HepG2 (cell line): Measurements from ENCODE around the gene NDUFA13. TPM values are rescaled to one million over a fixed set of nuclear protein-coding genes. Genes with fewer than 3 reads are reported as not detected.
A peak's percentile ranks its signal among the peaks of the same experiment; 100 is the strongest.

Experiments
- BRCA1 ChIP-seq: sonication (generic); formaldehyde crosslinking; IDR thresholded peaks from 2 replicates; pipeline ENCODE4 v1.4.0; 2020; ENCODE audit warnings: missing genetic modification reagents
- HCFC1 ChIP-seq: fragments of 150-350 bp; IDR thresholded peaks from 2 replicates; pipeline ENCODE4 v1.6.1; 2014; ENCODE audit warnings: low read depth, low read length
- KDM5A ChIP-seq: fragments of 200-600 bp; sonication (generic); IDR thresholded peaks from 2 replicates; pipeline ENCODE4 v1.7.0; 2018; ENCODE audit warnings: antibody characterized with exemption, mild to moderate bottlenecking, low read length, borderline replicate concordance
- NAIF1 ChIP-seq: sonication (generic); formaldehyde crosslinking; IDR thresholded peaks from 2 replicates; pipeline ENCODE4 v1.5.0; 2020; ENCODE audit warnings: mild to moderate bottlenecking, missing genetic modification reagents, borderline replicate concordance
- NFIC ChIP-seq: IDR thresholded peaks from 2 replicates; pipeline ENCODE4 v1.6.1; 2012; ENCODE audit warnings: mild to moderate bottlenecking, low read length, inconsistent platforms
- NR2F6 ChIP-seq, 2 experiments: IDR thresholded peaks; 2 replicates each; pipeline ENCODE4 v1.6.1; 2016; ENCODE audit warnings: antibody characterized with exemption in 1 of 2, mild to moderate bottlenecking in 1 of 2
- RARG ChIP-seq: sonication (generic); formaldehyde crosslinking; IDR thresholded peaks from 2 replicates; pipeline ENCODE4 v1.4.0; 2020; ENCODE audit warnings: low read depth, mild to moderate bottlenecking, missing genetic modification reagents
- SNRNP70 ChIP-seq: fragments of 200-400 bp; formaldehyde crosslinking; IDR thresholded peaks from 2 replicates; pipeline ENCODE4 v1.6.1; 2017; ENCODE audit warnings: mild to moderate bottlenecking, low read depth, low read length, moderate library complexity
- TFE3 ChIP-seq: IDR thresholded peaks from 2 replicates; pipeline ENCODE4 v1.6.1; 2016
- YEATS2 ChIP-seq: sonication (generic); formaldehyde crosslinking; IDR thresholded peaks from 2 replicates; pipeline ENCODE4 v1.4.0; 2020; ENCODE audit warnings: missing genetic modification reagents, borderline replicate concordance
- ZBTB38 ChIP-seq: sonication (generic); formaldehyde crosslinking; IDR thresholded peaks from 2 replicates; pipeline ENCODE4 v1.5.1; 2020; ENCODE audit warnings: mild to moderate bottlenecking, missing genetic modification reagents
- ZFP1 ChIP-seq: IDR thresholded peaks from 2 replicates; pipeline ENCODE4 v1.6.1; 2016
- ZFP62 ChIP-seq: sonication (generic); formaldehyde crosslinking; IDR thresholded peaks from 2 replicates; pipeline ENCODE4 v1.4.0; 2020; ENCODE audit warnings: missing genetic modification reagents
- ZFP91 ChIP-seq: sonication (generic); formaldehyde crosslinking; IDR thresholded peaks from 2 replicates; pipeline ENCODE4 v1.9.0; 2022; ENCODE audit warnings: missing genetic modification reagents, mild to moderate bottlenecking, borderline replicate concordance
- ZNF251 ChIP-seq: sonication (generic); formaldehyde crosslinking; IDR thresholded peaks from 2 replicates; pipeline ENCODE4 v1.9.0; 2021; ENCODE audit warnings: mild to moderate bottlenecking, missing genetic modification reagents
- ZNF264 ChIP-seq: sonication (generic); formaldehyde crosslinking; IDR thresholded peaks from 2 replicates; pipeline ENCODE4 v1.4.0; 2020; ENCODE audit warnings: missing genetic modification reagents
- ZNF34 ChIP-seq: sonication (generic); formaldehyde crosslinking; IDR thresholded peaks from 2 replicates; pipeline ENCODE4 v1.4.0; 2020; ENCODE audit warnings: mild to moderate bottlenecking, missing genetic modification reagents, borderline replicate concordance
- ZNF441 ChIP-seq: sonication (generic); formaldehyde crosslinking; IDR thresholded peaks from 2 replicates; pipeline ENCODE4 v1.7.0; 2021; ENCODE audit warnings: missing genetic modification reagents, borderline replicate concordance
- ZNF550 ChIP-seq: sonication (generic); formaldehyde crosslinking; IDR thresholded peaks from 2 replicates; pipeline ENCODE4 v1.4.0; 2020; ENCODE audit warnings: mild to moderate bottlenecking, missing genetic modification reagents, borderline replicate concordance
- ZNF672 ChIP-seq: sonication (generic); formaldehyde crosslinking; IDR thresholded peaks from 2 replicates; pipeline ENCODE4 v1.8.1; 2022; ENCODE audit warnings: missing genetic modification reagents
- ZNF724P ChIP-seq: sonication (generic); formaldehyde crosslinking; IDR thresholded peaks from 2 replicates; pipeline ENCODE4 v1.8.0; 2022; ENCODE audit warnings: missing genetic modification reagents, borderline replicate concordance
- ZNF740 ChIP-seq: sonication (generic); formaldehyde crosslinking; IDR thresholded peaks from 2 replicates; pipeline ENCODE4 v1.4.0; 2020; ENCODE audit warnings: missing genetic modification reagents
- ZNF782 ChIP-seq: sonication (generic); formaldehyde crosslinking; IDR thresholded peaks from 2 replicates; pipeline ENCODE4 v1.4.0; 2020; ENCODE audit warnings: missing genetic modification reagents, mild to moderate bottlenecking, borderline replicate concordance
- ZNF788 ChIP-seq: sonication (generic); formaldehyde crosslinking; IDR thresholded peaks from 2 replicates; pipeline ENCODE4 v1.5.0; 2020; ENCODE audit warnings: mild to moderate bottlenecking, missing genetic modification reagents, borderline replicate concordance
- ZSCAN30 ChIP-seq: sonication (generic); formaldehyde crosslinking; IDR thresholded peaks from 2 replicates; pipeline ENCODE4 v1.5.0; 2020; ENCODE audit warnings: mild to moderate bottlenecking, missing genetic modification reagents
- polyA plus RNA-seq, 8 experiments: library from polyadenylated mRNA; depleted of rRNA in 3 of 8; stranded (reverse) in 7 of 8; unstranded in 1 of 8; fragments of >200 nt; fragmentation: Illumina TruSeq in 4 of 8; extraction: Trizol in 4 of 8; gene quantifications; 2 replicates each; pipeline versions ENCODE4 v1.2.1 to v1.2.3, GENCODE V29; 2011 to 2016; ENCODE audit warnings: low read depth in 4 of 8, missing spikeins in 1 of 8, mixed read lengths in 1 of 8; ENCODE audit not compliant: insufficient read depth in 1 of 8
- total RNA-seq, 5 experiments: library from RNA; depleted of rRNA; stranded (reverse); fragments of >200 nt; fragmentation: Illumina TruSeq; extraction: Trizol; gene quantifications; 2 replicates each; pipeline ENCODE4 v1.2.3, GENCODE V29; 2016; ENCODE audit warnings: low read depth in 1 of 5

Gene NDUFA13
- total and polyA plus RNA-seq, 2 of the 13 experiments (the other 11 are each of a cell fraction or from before 2014, with no cell fraction given) = 337 to 366 TPM

GRCh38 chr19:19515642-19516519, at the start of gene NDUFA13 (continued):
- no peak for TF ChIP-seq ZNF740
- TF ChIP-seq ZFP91 (CRISPR knock-in tag) = peak; percentile 82
- no peak for TF ChIP-seq ZFP1 (CRISPR knock-in tag)
- TF ChIP-seq ZNF264 (CRISPR knock-in tag) = no peak
- peak; percentile 84; the same call in 1 of the 2 replicates for TF ChIP-seq ZNF782 (CRISPR knock-in tag)
- 0 out of 2 replicates have a peak, but pooled peaks have one; percentile 58 for TF ChIP-seq ZSCAN30 (CRISPR knock-in tag)
- peak; percentile 88 for TF ChIP-seq HCFC1
- TF ChIP-seq NAIF1 (CRISPR knock-in tag) = peak; percentile 80; the same call in 1 of the 2 replicates
- no peak for TF ChIP-seq SNRNP70
- TF ChIP-seq KDM5A = peak; percentile 86; the same call in 1 of the 2 replicates
- no peak for TF ChIP-seq ZNF251
- peak; percentile 21; the same call in 1 of the 2 replicates for TF ChIP-seq TFE3 (CRISPR knock-in tag)
- TF ChIP-seq BRCA1 = no peak; the same call in 1 of the 2 replicates
- 0 out of 2 replicates have a peak, but pooled peaks have one; percentile 60 for TF ChIP-seq ZNF672 (CRISPR knock-in tag)
- no peak for TF ChIP-seq NFIC
- no peak; the same call in 1 of the 2 replicates for TF ChIP-seq ZBTB38 (CRISPR knock-in tag)
- no peak; the same call in 1 of the 2 replicates for TF ChIP-seq RARG
- TF ChIP-seq ZNF34 (CRISPR knock-in tag) = 0 out of 2 replicates have a peak, but pooled peaks have one; percentile 67
- TF ChIP-seq ZNF724P = 0 out of 2 replicates have a peak, but pooled peaks have one; percentile 37
- no peak for TF ChIP-seq ZFP62 (CRISPR knock-in tag)
- TF ChIP-seq NR2F6 (IDR thresholded peaks at IDR 0.05) = no peak
- TF ChIP-seq NR2F6 (CRISPR knock-in tag; IDR thresholded peaks at IDR 0.05) = peak; percentile 56; the same call in 1 of the 2 replicates
- peak; percentile 83 for TF ChIP-seq YEATS2 (CRISPR knock-in tag)
- peak; percentile 85; the same call in 1 of the 2 replicates for TF ChIP-seq ZNF788
- no peak for TF ChIP-seq ZNF550 (CRISPR knock-in tag)
- TF ChIP-seq ZNF441 (CRISPR knock-in tag) = peak; percentile 64
